ENCODE measurements around the gene BNIP3. TPM values are rescaled to one million over a fixed set of nuclear protein-coding genes. Genes with fewer than 3 reads are reported as not detected.
A peak's percentile ranks its signal among the peaks of the same experiment; 100 is the strongest.
"Not testable (repeated sequence)": the region's sequence is repeated elsewhere in the genome, so short reads cannot be mapped to it uniquely, and the experiment has no call there.

Gene BNIP3
- total RNA-seq, 2 experiments from 2014 or later, result 60.2 to 62.3 TPM

DNA sequence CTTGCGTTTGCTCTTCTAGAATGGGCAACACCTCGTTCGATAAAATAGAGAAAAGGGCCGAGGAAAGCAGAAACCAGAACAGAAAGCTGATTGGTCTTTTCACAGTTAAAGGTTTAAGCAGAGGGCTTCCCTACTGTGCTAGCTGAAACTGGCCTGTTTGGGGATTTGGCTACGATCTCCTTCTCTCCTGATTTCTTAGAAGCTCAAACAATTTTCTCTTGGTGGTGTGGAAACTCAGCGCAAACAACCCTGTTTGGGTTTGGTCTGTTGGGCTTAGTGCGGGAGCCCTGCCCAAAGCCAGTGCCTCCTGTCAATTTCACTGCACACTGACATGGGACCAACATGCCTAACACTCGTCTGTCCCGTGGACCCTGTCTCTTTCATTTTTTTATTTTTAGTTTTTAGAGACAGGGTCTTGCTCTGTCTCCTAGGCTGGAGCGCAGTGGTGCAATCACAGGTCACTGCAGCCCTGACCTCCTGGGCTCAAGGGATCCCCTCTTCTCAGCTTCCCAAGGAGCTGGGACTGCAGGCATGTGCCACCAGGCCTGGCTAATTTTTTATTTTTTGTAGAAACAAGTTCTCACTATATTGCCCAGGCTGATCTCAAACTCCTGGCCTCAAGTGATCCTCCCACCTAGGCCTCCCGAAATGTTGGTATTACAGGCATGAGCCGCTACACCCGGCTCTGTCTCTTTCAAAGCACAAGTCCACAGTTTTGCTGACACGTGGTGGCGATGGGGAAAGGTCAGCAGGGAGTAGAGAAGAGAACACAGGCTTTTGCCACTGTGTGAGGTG lies 16.5 kb upstream of the BNIP3 start:
- Mint-ChIP-seq H3K36me3 (ENCODE audit: low read depth) (no peaks in the 10 kb centered on the region), H3K9me3 (no peaks in the 10 kb centered on the region), H3K4me3 (no peak overlapping the region), H3K27ac (no peak overlapping the region), H3K4me1 (peaks cover 2% of the 10 kb centered on the region), H3K27me3 (peaks cover 8% of the 10 kb centered on the region)
- no peak for DNase-seq
- CTCF ChIA-PET, result no interaction called here
- POLR2A ChIA-PET, result no interaction called here

DNA sequence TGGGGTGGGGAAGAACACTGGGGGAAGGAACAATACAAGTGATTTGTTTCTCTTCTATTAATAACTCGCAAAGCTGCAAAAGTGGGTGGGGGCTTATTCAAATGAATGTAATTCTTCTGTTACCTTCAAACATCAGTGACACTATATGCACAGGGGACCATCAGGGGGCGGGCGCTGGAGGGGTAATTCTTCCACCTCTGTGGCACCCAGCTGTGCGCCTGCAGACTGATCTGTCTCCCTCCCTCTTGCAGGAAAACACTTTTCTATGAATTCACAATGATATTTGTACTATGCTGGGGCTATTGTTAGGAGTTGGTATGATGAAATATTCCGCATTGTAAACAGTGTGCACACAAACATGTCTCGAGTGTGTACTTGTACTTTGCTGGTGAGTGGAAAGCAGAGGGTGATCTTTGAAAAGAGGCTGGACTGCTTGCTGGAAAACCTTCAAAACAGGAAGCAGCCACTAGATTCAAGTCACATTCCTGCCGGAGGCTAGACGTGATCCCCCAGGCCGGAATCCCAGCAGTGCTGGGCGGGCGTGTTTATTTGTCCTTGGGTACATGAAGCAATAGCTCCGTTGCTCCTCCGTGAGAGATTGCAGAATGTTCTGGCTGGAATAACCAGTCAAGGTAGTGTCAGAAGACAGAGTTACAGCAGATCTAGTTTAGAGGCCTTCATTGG lies 15.8 kb upstream of the BNIP3 start:
- no peak for DNase-seq
- ChIA-PET CTCF (interaction anchor here (0.8 kb wide), 1 partner anchor 25 kb away, joined by 3 read pairs; no protein-coding TSS in a partner anchor), POLR2A (no interaction called here)
- Mint-ChIP-seq H3K27ac (no peak overlapping the region), H3K4me3 (no peak overlapping the region), H3K9me3 (no peaks in the 10 kb centered on the region), H3K4me1 (peaks cover 2% of the 10 kb centered on the region), H3K27me3 (peaks cover 8% of the 10 kb centered on the region), H3K36me3 (ENCODE audit: low read depth) (no peaks in the 10 kb centered on the region)

DNA sequence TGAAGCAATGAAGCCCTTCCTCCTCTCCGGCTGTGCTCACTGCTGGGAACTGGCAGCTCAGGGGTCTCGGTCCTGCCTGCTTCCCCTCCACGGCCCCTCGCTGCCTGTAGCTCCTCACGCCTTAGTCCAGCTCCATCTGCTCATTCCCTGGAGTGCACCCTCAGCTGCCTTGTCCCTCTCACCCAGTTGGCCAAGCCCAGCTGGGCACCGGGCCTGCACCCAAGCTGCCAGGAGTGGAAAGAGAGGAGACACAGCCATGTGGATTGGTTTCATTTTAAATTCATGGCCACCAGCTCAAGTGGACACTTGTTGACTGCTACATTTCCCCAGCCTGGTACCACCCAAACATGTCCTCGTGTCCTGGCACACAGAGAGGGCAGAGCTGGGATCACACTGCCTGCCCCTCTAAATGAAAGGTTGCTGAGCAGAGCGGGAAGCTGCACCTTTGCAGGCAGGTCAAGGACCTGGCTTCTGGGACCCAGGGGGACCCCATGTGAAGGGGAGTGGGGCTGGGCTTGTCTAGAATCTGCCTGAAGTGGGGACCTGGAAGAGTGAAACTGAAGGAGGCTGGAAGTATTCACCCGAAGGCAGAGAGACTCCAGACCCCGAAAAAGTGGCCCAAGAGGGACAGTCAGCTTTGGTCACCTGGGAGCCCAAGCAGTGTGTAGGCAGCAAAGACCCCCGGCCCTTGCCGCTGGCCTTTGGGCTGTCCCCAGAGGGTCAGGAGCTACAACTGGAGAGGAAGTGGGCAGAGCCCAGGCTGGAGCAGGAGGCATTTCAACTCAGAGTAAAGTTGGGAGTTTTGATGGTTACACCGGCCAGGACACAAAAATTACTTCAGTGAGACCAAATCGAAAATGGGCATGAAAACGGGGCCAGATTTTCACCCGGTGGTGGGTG lies 15.0 kb upstream of the BNIP3 start:
- no peaks in the 10 kb centered on the region for H3K9me3 Mint-ChIP-seq
- no peaks in the 10 kb centered on the region for H3K36me3 Mint-ChIP-seq (ENCODE audit: low read depth)
- DNase-seq, result no peak
- POLR2A ChIA-PET, result no interaction called here
- no peak overlapping the region for H3K4me3 Mint-ChIP-seq
- peaks cover 2% of the 10 kb centered on the region for H3K4me1 Mint-ChIP-seq
- no peak overlapping the region for H3K27ac Mint-ChIP-seq
- CTCF ChIA-PET, result interaction anchor here (0.8 kb wide), 1 partner anchor 24 kb away, joined by 3 read pairs; no protein-coding TSS in a partner anchor
- peaks cover 4% of the 10 kb centered on the region for H3K27me3 Mint-ChIP-seq

DNA sequence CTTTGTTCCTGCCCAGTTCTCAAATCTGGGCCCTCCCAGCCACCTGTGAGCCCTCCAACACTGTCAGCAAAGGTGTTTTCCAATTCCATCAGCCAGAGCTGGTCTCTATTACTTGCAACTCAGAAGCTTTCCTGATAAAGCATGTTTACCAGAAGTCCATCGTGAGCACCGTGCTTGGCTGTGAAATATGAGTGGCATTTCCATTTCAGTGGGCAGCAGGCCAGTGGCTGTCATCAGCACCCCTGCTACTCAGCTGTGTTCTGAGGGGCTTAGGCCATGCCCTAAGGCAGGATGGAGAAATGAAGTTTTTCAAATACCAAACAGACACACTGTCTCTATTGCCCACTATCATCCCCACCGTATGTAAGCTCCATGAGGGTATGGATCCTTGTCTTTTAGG lies 12.7 kb upstream of the BNIP3 start:
- DNase-seq, result no peak
- H3K4me1 Mint-ChIP-seq, result no peaks in the 10 kb centered on the region
- ChIA-PET POLR2A (no interaction called here), CTCF (no interaction called here)
- no peak overlapping the region for H3K4me3 Mint-ChIP-seq
- no peaks in the 10 kb centered on the region for H3K36me3 Mint-ChIP-seq (ENCODE audit: low read depth)
- H3K9me3 Mint-ChIP-seq, result no peaks in the 10 kb centered on the region
- no peak overlapping the region for H3K27ac Mint-ChIP-seq
- peaks cover 4% of the 10 kb centered on the region for H3K27me3 Mint-ChIP-seq

DNA sequence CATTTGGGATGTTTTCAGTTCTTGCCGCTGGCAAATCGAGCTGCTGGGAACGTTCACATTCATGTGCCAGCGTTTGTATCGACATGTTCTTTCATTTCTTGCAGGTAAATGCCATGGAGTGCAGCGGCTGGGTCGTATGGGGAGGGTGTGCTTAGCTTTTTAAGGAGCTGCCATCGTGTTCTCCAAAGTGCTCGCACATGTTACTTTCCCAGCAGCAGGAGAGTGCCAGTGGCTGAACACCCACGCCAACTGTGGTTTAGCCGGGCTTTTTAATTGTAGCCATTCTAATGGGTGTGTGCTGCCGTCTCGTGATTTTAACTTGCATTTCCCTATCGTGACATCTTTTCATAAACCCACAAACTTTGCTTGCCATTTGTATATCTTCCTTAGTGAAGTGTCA lies 11.6 kb upstream of the BNIP3 start:
- DNase-seq, result no peak
- Mint-ChIP-seq H3K4me3 (no peak overlapping the region), H3K36me3 (ENCODE audit: low read depth) (no peaks in the 10 kb centered on the region), H3K27ac (no peak overlapping the region), H3K4me1 (no peaks in the 10 kb centered on the region), H3K9me3 (no peaks in the 10 kb centered on the region), H3K27me3 (peaks cover 4% of the 10 kb centered on the region)
- CTCF ChIA-PET, result no interaction called here
- POLR2A ChIA-PET, result no interaction called here

DNA sequence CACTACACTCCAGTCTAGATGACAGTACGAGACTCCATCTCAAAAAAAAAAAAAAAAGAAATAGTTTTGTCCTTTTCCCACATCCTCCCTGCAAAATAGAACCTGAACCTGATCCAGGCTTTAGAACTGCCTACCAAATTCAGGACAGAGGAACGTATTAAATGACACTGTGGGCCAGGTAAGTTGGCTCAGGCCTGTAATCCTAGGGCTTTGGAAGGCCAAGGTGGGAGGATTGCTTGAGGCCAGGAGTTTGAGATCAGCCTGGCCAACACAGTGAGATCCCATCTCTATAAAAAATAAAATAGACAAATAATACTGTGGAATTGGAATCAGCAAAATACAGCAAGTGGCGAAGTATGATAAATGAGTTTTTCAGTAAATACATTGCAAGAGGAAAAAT lies 10.0 kb upstream of the BNIP3 start:
- no peak overlapping the region for H3K4me3 Mint-ChIP-seq
- H3K9me3 Mint-ChIP-seq, result no peaks in the 10 kb centered on the region
- H3K27me3 Mint-ChIP-seq, result peaks cover 7% of the 10 kb centered on the region
- no peak for DNase-seq
- no peak overlapping the region for H3K27ac Mint-ChIP-seq
- H3K36me3 Mint-ChIP-seq (ENCODE audit: low read depth), result no peaks in the 10 kb centered on the region
- POLR2A ChIA-PET, result no interaction called here
- no peaks in the 10 kb centered on the region for H3K4me1 Mint-ChIP-seq
- CTCF ChIA-PET, result no interaction called here

DNA sequence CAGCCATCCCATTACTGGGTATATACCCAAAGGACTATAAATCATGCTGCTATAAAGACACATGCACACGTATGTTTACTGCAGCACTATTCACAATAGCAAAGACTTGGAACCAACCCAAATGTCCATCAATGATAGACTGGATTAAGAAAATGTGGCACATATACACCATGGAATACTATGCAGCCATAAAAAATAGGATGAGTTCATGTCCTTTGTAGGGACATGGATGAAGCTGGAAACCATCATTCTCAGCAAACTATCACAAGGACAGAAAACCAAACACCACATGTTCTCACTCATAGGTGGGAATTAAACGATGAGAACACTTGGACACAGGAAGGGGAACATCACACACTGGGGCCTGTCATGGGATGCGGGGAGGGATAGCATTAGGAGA lies 6.1 kb upstream of the BNIP3 start:
- POLR2A ChIA-PET; H3K27ac Mint-ChIP-seq; H3K4me1 Mint-ChIP-seq; H3K36me3 Mint-ChIP-seq (ENCODE audit: low read depth); H3K4me3 Mint-ChIP-seq; H3K9me3 Mint-ChIP-seq; CTCF ChIA-PET; DNase-seq: not testable (repeated sequence)
- peaks cover 21% of the 10 kb centered on the region for H3K27me3 Mint-ChIP-seq

DNA sequence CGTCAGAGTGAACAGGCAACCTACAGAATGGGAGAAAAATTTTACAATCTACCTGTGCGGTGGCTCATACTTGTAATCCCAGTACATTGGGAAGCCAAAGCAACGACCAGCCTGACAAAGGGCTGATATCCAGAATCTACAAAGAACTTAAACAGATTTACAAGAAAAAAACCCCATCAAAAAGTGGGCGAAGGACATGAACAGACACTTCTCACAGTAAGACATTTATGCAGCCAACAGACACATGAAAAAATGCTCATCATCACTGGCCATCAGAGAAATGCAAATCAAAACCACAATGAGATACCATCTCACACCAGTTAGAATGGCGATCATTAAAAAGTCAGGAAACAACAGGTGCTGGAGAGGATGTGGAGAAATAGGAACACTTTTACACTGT lies 5.6 kb upstream of the BNIP3 start:
- H3K4me3 Mint-ChIP-seq; H3K36me3 Mint-ChIP-seq (ENCODE audit: low read depth); CTCF ChIA-PET; POLR2A ChIA-PET; DNase-seq; H3K27ac Mint-ChIP-seq; H3K9me3 Mint-ChIP-seq; H3K4me1 Mint-ChIP-seq: not testable (repeated sequence)
- peaks cover 21% of the 10 kb centered on the region for H3K27me3 Mint-ChIP-seq

DNA sequence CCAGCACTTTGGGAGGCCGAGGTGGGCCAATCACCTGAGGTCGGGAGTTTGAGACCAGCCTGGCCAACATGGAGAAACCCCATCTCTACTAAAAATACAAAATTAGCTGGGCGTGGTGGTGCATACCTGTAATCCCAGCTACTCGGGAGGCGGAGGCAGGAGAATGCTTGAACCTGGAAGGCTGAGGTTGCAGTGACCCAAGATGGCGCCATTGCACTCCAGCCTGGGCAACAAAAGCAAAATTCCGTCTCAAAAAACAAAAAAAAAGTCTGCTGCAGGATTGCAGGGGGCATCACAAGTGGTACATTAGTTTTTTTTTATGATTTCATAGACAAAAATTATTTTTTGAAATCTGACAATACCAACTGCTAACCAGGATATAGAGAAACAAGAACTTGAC lies 5.1 kb upstream of the BNIP3 start:
- H3K27ac Mint-ChIP-seq; H3K4me3 Mint-ChIP-seq; CTCF ChIA-PET; H3K36me3 Mint-ChIP-seq (ENCODE audit: low read depth); DNase-seq; H3K9me3 Mint-ChIP-seq; POLR2A ChIA-PET; H3K4me1 Mint-ChIP-seq: not testable (repeated sequence)
- H3K27me3 Mint-ChIP-seq, result peaks cover 20% of the 10 kb centered on the region

DNA sequence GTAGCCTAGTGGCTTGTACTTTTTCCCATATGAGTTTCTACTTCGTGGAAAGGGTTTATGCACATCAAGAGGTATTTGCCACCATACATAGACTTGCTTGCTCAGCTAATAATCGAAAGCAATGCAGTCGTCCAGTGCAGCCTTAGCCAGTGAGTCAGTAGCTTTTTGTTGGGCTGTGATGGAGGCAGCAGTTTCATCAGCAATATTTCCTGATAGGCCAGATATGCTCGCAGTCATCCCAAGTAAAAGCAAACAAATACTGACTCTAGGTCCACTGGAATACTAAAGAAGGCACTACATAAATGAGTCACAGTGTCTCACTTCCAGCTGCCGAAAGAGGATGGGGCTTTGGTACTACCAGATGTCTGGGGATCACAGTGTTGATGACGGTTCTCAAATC lies 2.1 kb upstream of the BNIP3 start:
- no peaks in the 10 kb centered on the region for H3K9me3 Mint-ChIP-seq
- ChIA-PET CTCF (interaction anchor here (1.2 to 1.4 kb wide), 3 partner anchors 12 to 98 kb away, joined by 3 to 5 read pairs (median 4); no protein-coding TSS in a partner anchor), POLR2A (no interaction called here)
- no peak overlapping the region for H3K4me3 Mint-ChIP-seq
- H3K36me3 Mint-ChIP-seq (ENCODE audit: low read depth), result peaks cover 12% of the 10 kb centered on the region
- peaks cover 20% of the 10 kb centered on the region for H3K27me3 Mint-ChIP-seq
- no peak overlapping the region for H3K27ac Mint-ChIP-seq
- H3K4me1 Mint-ChIP-seq, result peaks cover 20% of the 10 kb centered on the region
- no peak for DNase-seq

DNA sequence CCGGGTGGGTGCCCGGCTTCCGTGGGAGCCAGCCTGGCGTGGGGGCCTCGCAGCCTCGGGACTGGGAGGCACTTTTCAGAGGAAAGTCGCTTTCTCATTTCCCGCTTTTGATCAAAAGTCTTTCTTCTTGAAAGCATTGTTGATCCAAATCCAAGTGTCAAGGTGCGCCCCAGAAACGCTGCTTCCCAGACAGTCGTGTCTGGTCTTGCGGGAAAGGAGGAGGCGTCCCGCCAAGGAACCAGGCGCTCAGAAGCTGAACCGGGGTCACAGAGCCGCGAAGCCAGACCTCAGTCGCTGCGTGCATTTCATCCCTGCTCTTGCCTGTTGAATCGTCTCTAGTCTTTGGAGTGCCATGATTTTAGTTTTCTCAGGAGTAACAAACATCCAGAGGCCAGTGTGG lies 1.1 kb upstream of the BNIP3 start:
- Mint-ChIP-seq H3K9me3 (no peaks in the 10 kb centered on the region), H3K36me3 (ENCODE audit: low read depth) (peaks cover 16% of the 10 kb centered on the region), H3K27ac (no peak overlapping the region), H3K4me1 (peaks cover 28% of the 10 kb centered on the region), H3K4me3 (peak overlapping the region; percentile 64), H3K27me3 (peaks cover 20% of the 10 kb centered on the region)
- ChIA-PET POLR2A (no interaction called here), CTCF (interaction anchor here (0.7 to 1.3 kb wide), 3 partner anchors 11 to 54 kb away, joined by 3 to 5 read pairs (median 3); no protein-coding TSS in a partner anchor)
- no peak for DNase-seq

DNA sequence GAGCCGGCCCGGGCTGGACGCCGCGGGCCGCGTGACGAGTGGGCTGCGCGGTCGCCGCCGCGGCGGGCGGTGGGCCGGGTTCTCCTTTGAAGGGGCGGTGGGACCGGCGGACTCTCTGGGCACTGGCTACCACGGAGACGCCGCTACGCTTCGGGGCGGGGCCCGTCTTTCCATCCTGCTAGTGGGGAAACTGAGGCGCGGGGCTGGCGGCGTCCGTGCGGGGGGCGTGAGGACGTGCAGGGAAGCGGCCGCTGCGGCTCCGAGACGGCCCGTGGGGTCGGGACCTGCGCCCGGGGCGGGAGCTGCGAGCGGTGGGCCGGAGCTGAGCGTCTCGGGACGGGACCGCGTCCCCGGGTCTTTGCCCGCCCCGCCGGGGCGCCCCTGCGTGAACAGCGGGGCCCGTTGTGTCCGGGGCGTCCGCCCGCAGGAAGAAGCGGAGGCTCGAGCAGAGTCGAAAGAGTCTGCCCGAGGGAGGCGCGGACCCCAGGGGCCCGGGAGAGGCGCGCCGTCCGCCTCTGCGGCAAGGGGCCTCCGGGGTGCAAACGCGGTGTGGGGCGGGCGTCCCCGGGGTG lies 548 bp upstream of the BNIP3 start:
- ChIA-PET CTCF (no interaction called here), POLR2A (interaction anchor here (1.9 kb wide), 1 partner anchor 10 kb away, joined by 24 read pairs; no protein-coding TSS in a partner anchor)
- DNase-seq, result peak; percentile 26
- Mint-ChIP-seq H3K9me3 (no peaks in the 10 kb centered on the region), H3K27ac (no peak overlapping the region), H3K4me1 (peaks cover 33% of the 10 kb centered on the region), H3K36me3 (ENCODE audit: low read depth) (peaks cover 21% of the 10 kb centered on the region), H3K4me3 (peak overlapping the region; percentile 62), H3K27me3 (peaks cover 20% of the 10 kb centered on the region)

Measured in activated CD4-positive, alpha-beta memory T cell treated with anti-CD3 and anti-CD28 coated beads, Interleukin-2, amount 10 ng/mL, durations not matched to agents 7 days and 5 days (primary cell).